ENCODE data around the gene ZBTB21. TPM values are rescaled to one million over a fixed set of nuclear protein-coding genes. Genes with fewer than 3 reads are reported as not detected.

ZBTB21 gene
- polyA plus RNA-seq, 2 of the 4 experiments (the other 2 are of a cell fraction): 5.4 to 13.1 TPM

GRCh38 chr21:42047821-42048613 lies 37.9 kb upstream of the ZBTB21 start:
- FAIRE-seq (no peak), ATAC-seq (no peak), DNase-seq (ENCODE audit: low read depth in 1 of 2, low spot score in 1 of 2) (no peak)
- 80% methylated on average over 16 of the region's 19 CpGs for WGBS (ENCODE audit: missing lambda C conversion rate)
- ChIA-PET POLR2A (no interaction called here), CTCF (no interaction called here)
- H3K4me2 ChIP-seq: no peak overlapping the region
- no peak for TF ChIP-seq HOXA7 (CRISPR knock-in tag; IDR thresholded peaks at IDR 0.05)
- no peak for TF ChIP-seq POLR2A (IDR thresholded peaks at IDR 0.05; ENCODE audit: low read length)
- no peak for TF ChIP-seq MAFK (IDR thresholded peaks at IDR 0.05; ENCODE audit: partially characterized antibody)
- TF ChIP-seq CHD2 (IDR thresholded peaks at IDR 0.05; ENCODE audit: low read length, partially characterized antibody): no peak
- no peak for TF ChIP-seq TFCP2L1 (CRISPR knock-in tag; IDR thresholded peaks at IDR 0.05)
- TF ChIP-seq HOXB5 (CRISPR knock-in tag; IDR thresholded peaks at IDR 0.05): no peak
- no peak for TF ChIP-seq NFE2L2 (conservative IDR thresholded peaks at IDR 0.05; ENCODE audit: low read length)
- no peak for TF ChIP-seq HEYL (CRISPR knock-in tag; IDR thresholded peaks at IDR 0.05)
- no peak for TF ChIP-seq ELK1 (IDR thresholded peaks at IDR 0.05; ENCODE audit: low read depth, low read length)
- no peak for TF ChIP-seq GATA3 (IDR thresholded peaks at IDR 0.05; ENCODE audit: borderline replicate concordance)
- TF ChIP-seq, protein P1, sequence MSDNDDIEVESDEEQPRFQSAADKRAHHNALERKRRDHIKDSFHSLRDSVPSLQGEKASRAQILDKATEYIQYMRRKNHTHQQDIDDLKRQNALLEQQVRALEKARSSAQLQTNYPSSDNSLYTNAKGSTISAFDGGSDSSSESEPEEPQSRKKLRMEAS (IDR thresholded peaks at IDR 0.05): no peak
- TF ChIP-seq JUNB (IDR thresholded peaks at IDR 0.05): no peak
- no peak for TF ChIP-seq EHF (CRISPR knock-in tag; IDR thresholded peaks at IDR 0.05)
- no peak for TF ChIP-seq SREBF2 (IDR thresholded peaks at IDR 0.05)
- TF ChIP-seq, protein P2, sequence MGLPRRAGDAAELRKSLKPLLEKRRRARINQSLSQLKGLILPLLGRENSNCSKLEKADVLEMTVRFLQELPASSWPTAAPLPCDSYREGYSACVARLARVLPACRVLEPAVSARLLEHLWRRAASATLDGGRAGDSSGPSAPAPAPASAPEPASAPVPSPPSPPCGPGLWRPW (IDR thresholded peaks at IDR 0.05): no peak
- no peak for TF ChIP-seq EP300 (IDR thresholded peaks at IDR 0.05)
- TF ChIP-seq HDAC2 (IDR thresholded peaks at IDR 0.05): no peak
- no peak overlapping the region for H3K27ac ChIP-seq
- H3K4me3 ChIP-seq: no peak overlapping the region
- H3K4me1 ChIP-seq: no peaks in the 10 kb centered on the region
- H3K9me3 ChIP-seq: no peaks in the 10 kb centered on the region

GRCh38 chr21:42044871-42045495 lies 34.8 kb upstream of the ZBTB21 start:
- POLR2A ChIA-PET: no interaction called here
- DNase-seq (ENCODE audit: low read depth in 1 of 2, low spot score in 1 of 2): no peak
- no peak for FAIRE-seq
- Histone ChIP-seq H3K4me3 (no peak overlapping the region), H3K27ac (no peak overlapping the region), H3K9me3 (no peaks in the 10 kb centered on the region), H3K4me1 (peaks cover 4% of the 10 kb centered on the region; the same call in 2 of the 3 replicates), H3K4me2 (no peak overlapping the region)
- TF ChIP-seq ZNF302 (CRISPR knock-in tag; IDR thresholded peaks at IDR 0.05) (no peak), ESRRA (IDR thresholded peaks at IDR 0.05; ENCODE audit: borderline replicate concordance, low read length) (no peak), HOXB5 (CRISPR knock-in tag; IDR thresholded peaks at IDR 0.05) (no peak), HOXB13 (CRISPR knock-in tag; IDR thresholded peaks at IDR 0.05; ENCODE audit: low read depth) (no peak), MYC (IDR thresholded peaks at IDR 0.05; ENCODE audit: borderline replicate concordance, low read length) (no peak), NFE2L2 (conservative IDR thresholded peaks at IDR 0.05; ENCODE audit: low read length) (no peak), RAD21 (conservative IDR thresholded peaks at IDR 0.05 in 1 of 2, IDR thresholded peaks at IDR 0.05 in 1 of 2) (no peak), CBX2 (IDR thresholded peaks at IDR 0.05; ENCODE audit: borderline replicate concordance, low read depth) (no peak), CHD4 (IDR thresholded peaks at IDR 0.05; ENCODE audit: borderline replicate concordance) (no peak), ZC3H11A (IDR thresholded peaks at IDR 0.05) (no peak), FOSB (CRISPR knock-in tag; IDR thresholded peaks at IDR 0.05) (no peak), TFCP2L1 (CRISPR knock-in tag; IDR thresholded peaks at IDR 0.05) (no peak), HDAC2 (IDR thresholded peaks at IDR 0.05) (no peak)
- TF ChIP-seq, protein P3, sequence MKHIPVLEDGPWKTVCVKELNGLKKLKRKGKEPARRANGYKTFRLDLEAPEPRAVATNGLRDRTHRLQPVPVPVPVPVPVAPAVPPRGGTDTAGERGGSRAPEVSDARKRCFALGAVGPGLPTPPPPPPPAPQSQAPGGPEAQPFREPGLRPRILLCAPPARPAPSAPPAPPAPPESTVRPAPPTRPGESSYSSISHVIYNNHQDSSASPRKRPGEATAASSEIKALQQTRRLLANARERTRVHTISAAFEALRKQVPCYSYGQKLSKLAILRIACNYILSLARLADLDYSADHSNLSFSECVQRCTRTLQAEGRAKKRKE (CRISPR knock-in tag; IDR thresholded peaks at IDR 0.05; ENCODE audit: low read depth): no peak
- TF ChIP-seq, protein P4, sequence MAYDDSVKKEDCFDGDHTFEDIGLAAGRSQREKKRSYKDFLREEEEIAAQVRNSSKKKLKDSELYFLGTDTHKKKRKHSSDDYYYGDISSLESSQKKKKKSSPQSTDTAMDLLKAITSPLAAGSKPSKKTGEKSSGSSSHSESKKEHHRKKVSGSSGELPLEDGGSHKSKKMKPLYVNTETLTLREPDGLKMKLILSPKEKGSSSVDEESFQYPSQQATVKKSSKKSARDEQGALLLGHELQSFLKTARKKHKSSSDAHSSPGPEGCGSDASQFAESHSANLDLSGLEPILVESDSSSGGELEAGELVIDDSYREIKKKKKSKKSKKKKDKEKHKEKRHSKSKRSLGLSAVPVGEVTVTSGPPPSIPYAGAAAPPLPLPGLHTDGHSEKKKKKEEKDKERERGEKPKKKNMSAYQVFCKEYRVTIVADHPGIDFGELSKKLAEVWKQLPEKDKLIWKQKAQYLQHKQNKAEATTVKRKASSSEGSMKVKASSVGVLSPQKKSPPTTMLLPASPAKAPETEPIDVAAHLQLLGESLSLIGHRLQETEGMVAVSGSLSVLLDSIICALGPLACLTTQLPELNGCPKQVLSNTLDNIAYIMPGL (CRISPR knock-in tag; IDR thresholded peaks at IDR 0.05; ENCODE audit: borderline replicate concordance): no peak
- CTCF ChIA-PET: no interaction called here
- no peak for ATAC-seq
- WGBS (ENCODE audit: missing lambda C conversion rate): 86% methylated on average over 4 of the region's 7 CpGs

Measured in A549 (cell line).